Spleen (tissue), 11 donors: ENCODE measurements around the gene HELB. TPM values are rescaled to one million over a fixed set of nuclear protein-coding genes. Genes with fewer than 3 reads are reported as not detected.

Source experiments
- DNase-seq: peaks from one replicate; pipeline ENCODE4 v3.0.0-alpha.2; 2020
- H3K27ac ChIP-seq, 8 donors: fragments of 200-600 bp; sonication (generic) in 7 of 8; 1 replicate in 4 of 8; 2 replicates in 4 of 8; pipeline versions ENCODE4 v1.5.0 to v1.8.0; 2016 to 2021; ENCODE audit warnings: inconsistent platforms in 4 of 8, mild to moderate bottlenecking in 4 of 8, moderate library complexity in 1 of 8
- H3K27me3 ChIP-seq, 7 donors: fragments of 200-600 bp; sonication (generic) in 6 of 7; replicated peaks in 1 of 7; 1 replicate in 4 of 7; 2 replicates in 3 of 7; pipeline versions ENCODE4 v1.5.0 to v1.8.0; 2016 to 2021; ENCODE audit warnings: inconsistent platforms in 3 of 7, mild to moderate bottlenecking in 1 of 7
- H3K36me3 ChIP-seq, 6 donors: fragments of 200-600 bp; sonication (generic) in 5 of 6; 1 replicate in 4 of 6; 2 replicates in 2 of 6; pipeline versions ENCODE4 v1.5.0 to v1.8.0; 2016 to 2021; ENCODE audit warnings: inconsistent platforms in 2 of 6
- H3K4me1 ChIP-seq, 6 donors: fragments of 200-600 bp; sonication (generic) in 5 of 6; 1 replicate in 3 of 6; 2 replicates in 3 of 6; pipeline versions ENCODE4 v1.5.0 to v1.8.0; 2016 to 2021; ENCODE audit warnings: inconsistent platforms in 3 of 6
- H3K4me3 ChIP-seq, 8 donors: fragments of 200-600 bp; sonication (generic) in 7 of 8; 1 replicate in 4 of 8; 2 replicates in 4 of 8; pipeline versions ENCODE4 v1.5.0 to v1.8.0; 2016 to 2021; ENCODE audit warnings: inconsistent platforms in 4 of 8, mild to moderate bottlenecking in 4 of 8, moderate library complexity in 2 of 8
- H3K9me3 ChIP-seq, 8 donors: fragments of 200-600 bp; sonication (generic) in 7 of 8; 1 replicate in 4 of 8; 2 replicates in 4 of 8; pipeline versions ENCODE4 v1.5.0 to v1.8.0; 2016 to 2021; ENCODE audit warnings: inconsistent platforms in 4 of 8
- CTCF ChIP-seq, 11 experiments: fragments of 200-600 bp in 7 of 11; fragments of 450-650 bp in 4 of 11; sonication (generic) in 4 of 11; IDR thresholded peaks in 8 of 11; conservative IDR thresholded peaks in 3 of 11; 1 replicate in 7 of 11; 2 replicates in 4 of 11; pipeline versions ENCODE4 v1.4.0 to v1.8.0; 2016 to 2021; ENCODE audit warnings: antibody characterized with exemption in 11 of 11, inconsistent platforms in 4 of 11, mild to moderate bottlenecking in 1 of 11
- POLR2A ChIP-seq, 3 donors: fragments of 450-650 bp; IDR thresholded peaks; one replicate each; pipeline ENCODE4 v1.5.1; 2017; ENCODE audit warnings: antibody characterized with exemption in 3 of 3, mild to moderate bottlenecking in 1 of 3
- POLR2AphosphoS5 ChIP-seq, 3 donors: sonication (generic); formaldehyde crosslinking; IDR thresholded peaks; one replicate each; pipeline ENCODE4 v1.5.1; 2017; ENCODE audit warnings: antibody characterized with exemption in 3 of 3
- WGBS, 5 donors: extraction: QIAGEN DNeasy Blood & Tissue Kit in 3 of 5; methylation state at CpG; one replicate each; pipeline versions ENCODE4 v1.1.5 to v1.1.7; 2013 to 2018; 5-methylcytosine and 5-hydroxymethylcytosine counted together
- intact Hi-C: fragments of 100-400 bp; cut with DNase I; formaldehyde crosslinking; loops from one replicate; pipeline ENCODE4 v1.15.0; 2023; ENCODE audit warnings: low total_unique reads
- polyA plus RNA-seq, 3 donors: library from polyadenylated mRNA; stranded (reverse); fragments of 200-250 nt; gene quantifications; one replicate each; pipeline ENCODE4 v1.2.1, GENCODE V29; 2013
- total RNA-seq, 7 donors: library from RNA; depleted of rRNA in 3 of 7; stranded (reverse); fragments of >200 nt in 3 of 7; fragmentation: NEBNext Ultra II Directional in 4 of 7; extraction: Animal tissue kit (Norgen Biotek cat#: 25700) in 4 of 7; gene quantifications; one replicate each; pipeline versions ENCODE4 v1.1.0 to v1.2.1, GENCODE V29; 2016 to 2021
- donor health status: healthy with polysubstance abuse.
- donor health status: DM: no; HTN: no; CAD: no; lungs with moderate emphysema.
- donor health status: DM: no; HTN: no; CAD: no.
- donor health status: Bipolar disorder and iron deficiency.
- donor health status: healthy.
- donor health status: DM: no; HTN: no; CAD: no.
- donor health status: DM: yes; HTN: yes; CAD: no.

HELB gene
- total and polyA plus RNA-seq, 10 donors, result 0.83 to 33.7 (median 18.2) TPM

- Histone ChIP-seq H3K27ac (peak overlapping the region in 7 of 8 donors; percentile 33 to 95 (median 90)), H3K9me3 (no peaks in the 10 kb centered on the region), H3K4me3 (peak overlapping the region in 6 of 8 donors; percentile 6 to 78 (median 72)), H3K4me1 (peaks cover 4 to 66% (median 35%) of the 10 kb centered on the region in 6 donors), H3K27me3 (no peaks in the 10 kb centered on the region), H3K36me3 (peaks cover 0 to 39% (median 8%) of the 10 kb centered on the region in 6 donors)
- DNase-seq, result no peak
- TF ChIP-seq POLR2AphosphoS5 (IDR thresholded peaks at IDR 0.05), result no peak
- no peak for TF ChIP-seq POLR2A (IDR thresholded peaks at IDR 0.05)
- TF ChIP-seq CTCF (IDR thresholded peaks at IDR 0.05 in 8 of 11, conservative IDR thresholded peaks at IDR 0.05 in 3 of 11), result no peak
- 48 to 58% (median 57%) methylated on average over 6 of the region's 6 CpGs for WGBS, 5 donors
- intact Hi-C loops, result no loop called here
These were observed 2.1 kb downstream of the HELB start for GRCh38 chr12:66304296-66304900.

DNA sequence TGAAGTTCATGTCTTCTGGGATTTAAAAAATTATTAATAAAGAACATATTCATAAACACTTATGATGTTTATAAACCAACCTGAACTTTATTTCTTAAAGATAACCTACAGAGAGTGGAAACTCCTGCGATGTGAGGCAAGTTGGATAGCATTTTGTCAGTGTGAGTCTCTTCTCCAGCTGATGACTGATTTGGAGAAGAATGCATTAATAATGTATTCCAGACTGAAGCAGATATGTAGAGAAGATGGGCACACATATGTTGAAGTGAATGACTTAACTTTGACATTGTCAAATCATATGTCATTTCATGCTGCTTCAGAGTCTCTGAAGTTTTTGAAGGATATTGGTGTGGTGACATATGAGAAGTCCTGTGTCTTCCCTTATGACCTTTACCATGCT is 7.3 kb downstream of the HELB start:
- Histone ChIP-seq H3K27ac (no peak overlapping the region), H3K36me3 (peaks cover 0 to 74% (median 20%) of the 10 kb centered on the region in 6 donors), H3K4me3 (no peak overlapping the region), H3K4me1 (peaks cover 0 to 73% (median 33%) of the 10 kb centered on the region in 6 donors), H3K9me3 (no peaks in the 10 kb centered on the region), H3K27me3 (no peaks in the 10 kb centered on the region)
- no peak for DNase-seq
- TF ChIP-seq CTCF (IDR thresholded peaks at IDR 0.05 in 8 of 11, conservative IDR thresholded peaks at IDR 0.05 in 3 of 11) (no peak), POLR2AphosphoS5 (IDR thresholded peaks at IDR 0.05) (no peak), POLR2A (IDR thresholded peaks at IDR 0.05) (no peak)
- 91 to 100% (median 95%) methylated on average over 1 of the region's 1 CpG for WGBS, 5 donors
- intact Hi-C loops, result no loop called here

GRCh38 chr12:66312189-66312588 is 9.9 kb downstream of the HELB start:
- 76 to 91% (median 78%) methylated on average over 1 of the region's 1 CpG for WGBS, 5 donors
- H3K4me1 ChIP-seq, result peaks cover 0 to 53% (median 21%) of the 10 kb centered on the region in 6 donors
- no peaks in the 10 kb centered on the region for H3K9me3 ChIP-seq
- intact Hi-C loops, result no loop called here
- H3K27ac ChIP-seq, result no peak overlapping the region
- no peak overlapping the region for H3K4me3 ChIP-seq
- H3K36me3 ChIP-seq, result peaks cover 0 to 72% (median 28%) of the 10 kb centered on the region in 6 donors
- no peak for DNase-seq
- TF ChIP-seq POLR2A (IDR thresholded peaks at IDR 0.05) (no peak), CTCF (IDR thresholded peaks at IDR 0.05 in 8 of 11, conservative IDR thresholded peaks at IDR 0.05 in 3 of 11) (no peak), POLR2AphosphoS5 (IDR thresholded peaks at IDR 0.05) (no peak)
- no peaks in the 10 kb centered on the region for H3K27me3 ChIP-seq

DNA sequence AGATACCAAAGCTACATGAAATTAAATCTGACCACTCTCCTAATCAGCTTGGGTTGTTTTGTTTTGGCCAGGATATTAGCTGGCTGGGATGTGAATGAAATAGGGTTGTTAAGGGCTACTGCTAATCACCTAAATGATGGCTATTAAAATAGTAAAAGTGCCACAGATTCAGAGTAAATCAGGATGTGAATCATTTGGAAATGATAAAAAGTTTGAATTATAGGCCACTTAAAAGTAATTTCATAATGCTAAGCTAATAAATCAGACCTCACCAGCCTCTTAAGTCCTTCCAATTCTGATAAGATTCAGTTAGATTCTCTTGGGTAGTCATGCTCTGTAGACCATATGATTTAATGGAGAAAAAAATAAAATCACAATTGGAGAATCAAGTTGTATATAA is 12.0 kb downstream of the HELB start:
- H3K36me3 ChIP-seq, result peaks cover 0 to 74% (median 32%) of the 10 kb centered on the region in 6 donors

More for the DNA sequence above, 12.0 kb downstream of the HELB start:
- no peak for TF ChIP-seq POLR2AphosphoS5 (IDR thresholded peaks at IDR 0.05)
- no peak for TF ChIP-seq CTCF (IDR thresholded peaks at IDR 0.05 in 8 of 11, conservative IDR thresholded peaks at IDR 0.05 in 3 of 11)
- no peak for TF ChIP-seq POLR2A (IDR thresholded peaks at IDR 0.05)
- no peak for DNase-seq
- Histone ChIP-seq H3K27me3 (no peaks in the 10 kb centered on the region), H3K4me1 (peaks cover 0 to 50% (median 21%) of the 10 kb centered on the region in 6 donors), H3K4me3 (no peak overlapping the region), H3K9me3 (no peaks in the 10 kb centered on the region), H3K27ac (no peak overlapping the region)
- intact Hi-C loops, result no loop called here
